K562 (cell line): ENCODE data around the gene KCNQ2. TPM values are rescaled to one million over a fixed set of nuclear protein-coding genes. Genes with fewer than 3 reads are reported as not detected.
A peak's percentile ranks its signal among the peaks of the same experiment; 100 is the strongest.

ENCODE experiments used
- CC2D1A ChIP-seq: fragments of 450-650 bp; IDR thresholded peaks from 2 replicates; pipeline ENCODE4 v1.6.1; 2017; ENCODE audit warnings: mild to moderate bottlenecking
- HMG20A ChIP-seq: fragments of 450-650 bp; formaldehyde crosslinking; conservative IDR thresholded peaks from 2 replicates; pipeline ENCODE4 v1.4.0; 2020; ENCODE audit warnings: mild to moderate bottlenecking, mixed read lengths
- NCOA2 ChIP-seq, 2 experiments: fragments of 450-650 bp; IDR thresholded peaks; 2 replicates each; pipeline ENCODE4 v1.6.1; 2018; ENCODE audit warnings: mild to moderate bottlenecking in 2 of 2, moderate library complexity in 1 of 2; ENCODE audit not compliant: partially characterized antibody in 2 of 2
- SAP30 ChIP-seq: fragments of 200-600 bp; sonication (generic); IDR thresholded peaks from 2 replicates; pipeline ENCODE4 v1.6.1; 2012; ENCODE audit warnings: borderline replicate concordance, low read depth, mild to moderate bottlenecking, moderate library complexity, low read length, control low read depth, inconsistent platforms; ENCODE audit not compliant: insufficient read depth, poor library complexity, severe bottlenecking
- SLC30A9 ChIP-seq: fragments of 250-450 bp; sonication (Bioruptor Pico); IDR thresholded peaks from 2 replicates; pipeline ENCODE4 v1.8.0; 2022; ENCODE audit warnings: mild to moderate bottlenecking, moderate library complexity
- ZNF384 ChIP-seq: IDR thresholded peaks from 2 replicates; pipeline ENCODE4 v1.6.1; 2012; ENCODE audit warnings: low read depth, low read length, improper control_type of control experiment
- ZNF561 ChIP-seq: fragments of 450-650 bp; formaldehyde crosslinking; conservative IDR thresholded peaks from 2 replicates; pipeline ENCODE4 v1.4.0; 2020; ENCODE audit warnings: mild to moderate bottlenecking, moderate library complexity
- polyA plus RNA-seq, 8 experiments: library from polyadenylated mRNA; depleted of rRNA in 4 of 8; stranded (reverse) in 5 of 8; unstranded in 3 of 8; fragments of >200 nt; fragmentation: Nextera tagmentation in 2 of 8; fragmentation: Illumina TruSeq in 1 of 8; extraction: Ambion mirVana in 2 of 8; extraction: Trizol in 1 of 8; gene quantifications; 2 replicates each; pipeline versions ENCODE4 v1.2.1 to v1.2.3, GENCODE V29; 2011 to 2014; ENCODE audit warnings: inconsistent platforms in 1 of 8, missing spikeins in 1 of 8
- total RNA-seq, 7 experiments: library from RNA; depleted of rRNA in 6 of 7; stranded (reverse); fragments of >200 nt in 6 of 7; fragmentation: Illumina TruSeq in 2 of 7; extraction: Trizol in 2 of 7; gene quantifications; 2 replicates each; pipeline versions ENCODE4 v1.2.1 to v1.2.3, GENCODE V29; 2011 to 2021; ENCODE audit warnings: low replicate concordance in 1 of 7
- TF ChIP-seq, protein P1 (sequence below), 2 experiments: fragments of 450-650 bp; formaldehyde crosslinking in 1 of 2; IDR thresholded peaks; 2 replicates each; pipeline versions ENCODE4 v1.4.0 to v1.6.1; 2014 to 2020; ENCODE audit warnings: mild to moderate bottlenecking in 2 of 2, borderline replicate concordance in 1 of 2, low read depth in 1 of 2
- TF ChIP-seq, protein P2 (sequence below): IDR thresholded peaks from 2 replicates; pipeline ENCODE4 v1.6.1; 2014; ENCODE audit warnings: antibody characterized with exemption
- TF ChIP-seq, protein P3 (sequence below): fragments of 450-650 bp; IDR thresholded peaks from 2 replicates; pipeline ENCODE4 v1.7.0; 2016; ENCODE audit warnings: borderline replicate concordance
- TF ChIP-seq, protein P4 (sequence below): sonication (generic); formaldehyde crosslinking; IDR thresholded peaks from 2 replicates; pipeline ENCODE4 v1.8.0; 2023; ENCODE audit warnings: mild to moderate bottlenecking, missing genetic modification reagents

Gene KCNQ2
- total and polyA plus RNA-seq, 9 of the 15 experiments (the other 6 are each of a cell fraction or from before 2014, with no cell fraction given) = 0.13 to 0.16 TPM; not detected in 7

DNA sequence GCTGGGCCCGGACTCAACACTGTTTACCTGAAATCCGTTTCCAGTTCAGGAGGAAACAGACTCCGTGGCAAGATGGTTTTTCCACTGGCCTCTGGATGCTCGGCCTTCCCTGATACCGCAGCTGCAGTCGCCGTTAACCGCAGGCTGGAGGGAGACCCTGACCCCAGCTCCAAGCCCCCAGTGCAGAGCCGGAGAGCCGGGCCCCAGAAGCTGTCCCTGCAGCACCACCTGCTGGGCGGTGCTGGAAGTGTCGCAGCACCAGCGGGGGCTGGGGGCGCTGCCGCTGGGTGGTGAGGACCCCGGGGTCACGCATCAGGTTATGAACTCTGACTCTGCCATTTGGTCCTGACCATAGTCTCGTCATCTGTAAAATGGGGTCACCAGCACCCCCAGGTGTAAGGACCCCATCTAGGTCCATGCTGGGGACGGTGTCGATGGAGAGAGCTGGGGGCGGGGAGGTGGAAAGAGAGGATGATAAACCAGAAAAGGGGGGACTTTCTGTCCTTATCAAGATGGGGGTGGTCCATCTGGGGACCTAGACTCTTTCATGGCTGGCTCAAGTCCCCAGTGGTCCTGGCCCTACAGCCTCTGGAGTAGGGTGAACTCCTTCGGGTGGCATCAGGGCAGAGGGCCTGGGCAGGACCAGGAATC, 90.5 kb downstream of the KCNQ2 start (continued):
- TF ChIP-seq, protein P1, sequence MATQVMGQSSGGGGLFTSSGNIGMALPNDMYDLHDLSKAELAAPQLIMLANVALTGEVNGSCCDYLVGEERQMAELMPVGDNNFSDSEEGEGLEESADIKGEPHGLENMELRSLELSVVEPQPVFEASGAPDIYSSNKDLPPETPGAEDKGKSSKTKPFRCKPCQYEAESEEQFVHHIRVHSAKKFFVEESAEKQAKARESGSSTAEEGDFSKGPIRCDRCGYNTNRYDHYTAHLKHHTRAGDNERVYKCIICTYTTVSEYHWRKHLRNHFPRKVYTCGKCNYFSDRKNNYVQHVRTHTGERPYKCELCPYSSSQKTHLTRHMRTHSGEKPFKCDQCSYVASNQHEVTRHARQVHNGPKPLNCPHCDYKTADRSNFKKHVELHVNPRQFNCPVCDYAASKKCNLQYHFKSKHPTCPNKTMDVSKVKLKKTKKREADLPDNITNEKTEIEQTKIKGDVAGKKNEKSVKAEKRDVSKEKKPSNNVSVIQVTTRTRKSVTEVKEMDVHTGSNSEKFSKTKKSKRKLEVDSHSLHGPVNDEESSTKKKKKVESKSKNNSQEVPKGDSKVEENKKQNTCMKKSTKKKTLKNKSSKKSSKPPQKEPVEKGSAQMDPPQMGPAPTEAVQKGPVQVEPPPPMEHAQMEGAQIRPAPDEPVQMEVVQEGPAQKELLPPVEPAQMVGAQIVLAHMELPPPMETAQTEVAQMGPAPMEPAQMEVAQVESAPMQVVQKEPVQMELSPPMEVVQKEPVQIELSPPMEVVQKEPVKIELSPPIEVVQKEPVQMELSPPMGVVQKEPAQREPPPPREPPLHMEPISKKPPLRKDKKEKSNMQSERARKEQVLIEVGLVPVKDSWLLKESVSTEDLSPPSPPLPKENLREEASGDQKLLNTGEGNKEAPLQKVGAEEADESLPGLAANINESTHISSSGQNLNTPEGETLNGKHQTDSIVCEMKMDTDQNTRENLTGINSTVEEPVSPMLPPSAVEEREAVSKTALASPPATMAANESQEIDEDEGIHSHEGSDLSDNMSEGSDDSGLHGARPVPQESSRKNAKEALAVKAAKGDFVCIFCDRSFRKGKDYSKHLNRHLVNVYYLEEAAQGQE (IDR thresholded peaks at IDR 0.05; ENCODE audit: borderline replicate concordance) = peak; percentile 73; the same call in 1 of the 2 replicates
- TF ChIP-seq, protein P1 (CRISPR knock-in tag; IDR thresholded peaks at IDR 0.05; ENCODE audit: low read depth) = no peak
- TF ChIP-seq, protein P2, sequence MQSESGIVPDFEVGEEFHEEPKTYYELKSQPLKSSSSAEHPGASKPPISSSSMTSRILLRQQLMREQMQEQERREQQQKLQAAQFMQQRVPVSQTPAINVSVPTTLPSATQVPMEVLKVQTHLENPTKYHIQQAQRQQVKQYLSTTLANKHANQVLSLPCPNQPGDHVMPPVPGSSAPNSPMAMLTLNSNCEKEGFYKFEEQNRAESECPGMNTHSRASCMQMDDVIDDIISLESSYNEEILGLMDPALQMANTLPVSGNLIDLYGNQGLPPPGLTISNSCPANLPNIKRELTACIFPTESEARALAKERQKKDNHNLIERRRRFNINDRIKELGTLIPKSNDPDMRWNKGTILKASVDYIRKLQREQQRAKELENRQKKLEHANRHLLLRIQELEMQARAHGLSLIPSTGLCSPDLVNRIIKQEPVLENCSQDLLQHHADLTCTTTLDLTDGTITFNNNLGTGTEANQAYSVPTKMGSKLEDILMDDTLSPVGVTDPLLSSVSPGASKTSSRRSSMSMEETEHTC = no peak
- TF ChIP-seq NCOA2 (IDR thresholded peaks at IDR 0.05; ENCODE audit: partially characterized antibody in 2 of 2) (no peak), ZNF561 (no peak), SAP30 (no peak), CC2D1A (peak; percentile 64), ZNF384 (no peak), SLC30A9 (CRISPR knock-in tag) (no peak), HMG20A (CRISPR knock-in tag) (no peak)
- TF ChIP-seq, protein P3, sequence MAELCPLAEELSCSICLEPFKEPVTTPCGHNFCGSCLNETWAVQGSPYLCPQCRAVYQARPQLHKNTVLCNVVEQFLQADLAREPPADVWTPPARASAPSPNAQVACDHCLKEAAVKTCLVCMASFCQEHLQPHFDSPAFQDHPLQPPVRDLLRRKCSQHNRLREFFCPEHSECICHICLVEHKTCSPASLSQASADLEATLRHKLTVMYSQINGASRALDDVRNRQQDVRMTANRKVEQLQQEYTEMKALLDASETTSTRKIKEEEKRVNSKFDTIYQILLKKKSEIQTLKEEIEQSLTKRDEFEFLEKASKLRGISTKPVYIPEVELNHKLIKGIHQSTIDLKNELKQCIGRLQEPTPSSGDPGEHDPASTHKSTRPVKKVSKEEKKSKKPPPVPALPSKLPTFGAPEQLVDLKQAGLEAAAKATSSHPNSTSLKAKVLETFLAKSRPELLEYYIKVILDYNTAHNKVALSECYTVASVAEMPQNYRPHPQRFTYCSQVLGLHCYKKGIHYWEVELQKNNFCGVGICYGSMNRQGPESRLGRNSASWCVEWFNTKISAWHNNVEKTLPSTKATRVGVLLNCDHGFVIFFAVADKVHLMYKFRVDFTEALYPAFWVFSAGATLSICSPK = no peak
- TF ChIP-seq, protein P4, sequence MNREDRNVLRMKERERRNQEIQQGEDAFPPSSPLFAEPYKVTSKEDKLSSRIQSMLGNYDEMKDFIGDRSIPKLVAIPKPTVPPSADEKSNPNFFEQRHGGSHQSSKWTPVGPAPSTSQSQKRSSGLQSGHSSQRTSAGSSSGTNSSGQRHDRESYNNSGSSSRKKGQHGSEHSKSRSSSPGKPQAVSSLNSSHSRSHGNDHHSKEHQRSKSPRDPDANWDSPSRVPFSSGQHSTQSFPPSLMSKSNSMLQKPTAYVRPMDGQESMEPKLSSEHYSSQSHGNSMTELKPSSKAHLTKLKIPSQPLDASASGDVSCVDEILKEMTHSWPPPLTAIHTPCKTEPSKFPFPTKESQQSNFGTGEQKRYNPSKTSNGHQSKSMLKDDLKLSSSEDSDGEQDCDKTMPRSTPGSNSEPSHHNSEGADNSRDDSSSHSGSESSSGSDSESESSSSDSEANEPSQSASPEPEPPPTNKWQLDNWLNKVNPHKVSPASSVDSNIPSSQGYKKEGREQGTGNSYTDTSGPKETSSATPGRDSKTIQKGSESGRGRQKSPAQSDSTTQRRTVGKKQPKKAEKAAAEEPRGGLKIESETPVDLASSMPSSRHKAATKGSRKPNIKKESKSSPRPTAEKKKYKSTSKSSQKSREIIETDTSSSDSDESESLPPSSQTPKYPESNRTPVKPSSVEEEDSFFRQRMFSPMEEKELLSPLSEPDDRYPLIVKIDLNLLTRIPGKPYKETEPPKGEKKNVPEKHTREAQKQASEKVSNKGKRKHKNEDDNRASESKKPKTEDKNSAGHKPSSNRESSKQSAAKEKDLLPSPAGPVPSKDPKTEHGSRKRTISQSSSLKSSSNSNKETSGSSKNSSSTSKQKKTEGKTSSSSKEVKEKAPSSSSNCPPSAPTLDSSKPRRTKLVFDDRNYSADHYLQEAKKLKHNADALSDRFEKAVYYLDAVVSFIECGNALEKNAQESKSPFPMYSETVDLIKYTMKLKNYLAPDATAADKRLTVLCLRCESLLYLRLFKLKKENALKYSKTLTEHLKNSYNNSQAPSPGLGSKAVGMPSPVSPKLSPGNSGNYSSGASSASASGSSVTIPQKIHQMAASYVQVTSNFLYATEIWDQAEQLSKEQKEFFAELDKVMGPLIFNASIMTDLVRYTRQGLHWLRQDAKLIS = no peak
